ENCODE results near the gene HK1. TPM values are rescaled to one million over a fixed set of nuclear protein-coding genes. Genes with fewer than 3 reads are reported as not detected.

HK1 gene
- total and polyA plus RNA-seq, 2 of the 13 experiments (the other 11 are each of a cell fraction or from before 2014, with no cell fraction given): 0.29 to 1.5 TPM

DNA sequence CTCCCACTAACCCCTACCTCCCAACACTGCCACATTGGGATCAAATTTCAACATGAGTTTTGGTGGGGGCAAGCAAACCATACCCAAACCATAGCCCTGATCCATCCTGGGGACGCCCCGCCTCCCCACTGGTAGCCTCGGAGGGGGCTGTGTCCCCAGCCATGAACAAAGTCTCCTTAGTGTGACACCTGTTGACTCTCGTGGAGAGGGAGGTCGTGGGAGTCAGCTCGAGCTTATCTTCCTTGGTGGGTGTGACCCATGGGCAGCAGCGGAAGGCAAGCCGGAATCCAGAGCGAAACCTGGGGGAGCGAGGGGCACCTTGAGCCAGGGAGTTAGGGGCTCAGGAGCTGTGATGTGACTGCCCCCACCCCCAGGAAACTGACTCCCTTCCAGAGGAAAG lies 126.5 kb downstream of the HK1 start:
- H3K9me3 ChIP-seq (ENCODE audit: low read length): no peaks in the 10 kb centered on the region
- H3K27ac ChIP-seq (ENCODE audit: extremely low read length, insufficient read depth, low read length): no peak overlapping the region
- FAIRE-seq: no peak
- BruUV-seq (replicated peaks): no TSS peak
- H3K36me3 ChIP-seq (replicated peaks in 1 of 2; ENCODE audit: control insufficient read depth in 1 of 2, insufficient read depth in 2 of 2, low read length in 2 of 2): no peaks in the 10 kb centered on the region
- H3K4me3 ChIP-seq (replicated peaks in 1 of 3; ENCODE audit: insufficient read depth in 1 of 3, low read depth in 2 of 3, low read length in 3 of 3): no peak overlapping the region
- in situ Hi-C loops (cut with HindIII; ENCODE audit: extremely low pct_ligation_motif_present, low pct_unique_long_range_greater_than_20kb): loop anchor here (5.0 kb wide), 2 partner anchors 103 to 233 kb away; no protein-coding TSS in a partner anchor
- POLR2A ChIA-PET: no interaction called here
- no peak for TF ChIP-seq ZBTB38 (CRISPR knock-in tag; IDR thresholded peaks at IDR 0.05)
- TF ChIP-seq RBM39 (IDR thresholded peaks at IDR 0.05; ENCODE audit: low read depth, low read length, poor library complexity, severe bottlenecking): no peak
- TF ChIP-seq ZBTB2 (CRISPR knock-in tag; IDR thresholded peaks at IDR 0.05; ENCODE audit: low read depth): no peak
- no peak for TF ChIP-seq BRCA1 (CRISPR knock-in tag; IDR thresholded peaks at IDR 0.05)
- no peak for TF ChIP-seq ZNF678 (CRISPR knock-in tag; IDR thresholded peaks at IDR 0.05)
- no peak for TF ChIP-seq ZNF644 (CRISPR knock-in tag; IDR thresholded peaks at IDR 0.05; ENCODE audit: low read depth)
- no peak for TF ChIP-seq MEIS1 (CRISPR knock-in tag; IDR thresholded peaks at IDR 0.05; ENCODE audit: borderline replicate concordance)
- TF ChIP-seq ZNF773 (CRISPR knock-in tag; IDR thresholded peaks at IDR 0.05; ENCODE audit: borderline replicate concordance): no peak
- TF ChIP-seq ZNF780A (CRISPR knock-in tag; IDR thresholded peaks at IDR 0.05): no peak
- TF ChIP-seq ZNF44 (CRISPR knock-in tag; IDR thresholded peaks at IDR 0.05): no peak
- no peaks in the 10 kb centered on the region for H3K79me2 ChIP-seq (ENCODE audit: insufficient read depth, low read length)
- no peak for ATAC-seq
- no peaks in the 10 kb centered on the region for H4K20me1 ChIP-seq (ENCODE audit: insufficient read depth, low read length)
- peaks cover 13% of the 10 kb centered on the region for H3K4me1 ChIP-seq (ENCODE audit: insufficient read depth, low read length)
- no peak overlapping the region for H3K9ac ChIP-seq (ENCODE audit: insufficient read depth, low read depth, low read length)
- H2AFZ ChIP-seq (ENCODE audit: low read length): no peak overlapping the region
- CTCF ChIA-PET (ENCODE audit: low intra/inter-chr PET ratio, low total read pairs): no interaction called here
- no peak for DNase-seq (ENCODE audit: low spot score)
- peaks cover 0 to 15% of the 10 kb centered on the region in 2 experiments; a peak in 1 of 5 replicates for H3K27me3 ChIP-seq (ENCODE audit: control insufficient read depth in 1 of 2, insufficient read depth in 2 of 2, low read length in 2 of 2)
- WGBS (ENCODE audit: low lambda C conversion rate): 51% methylated on average over 10 of the region's 10 CpGs
- intact Hi-C loops (cut with micrococcal nuclease; ENCODE audit: unreplicated experiment): no loop called here
- H3K4me2 ChIP-seq (ENCODE audit: low read depth, low read length): no peak overlapping the region

Measured in HepG2 (cell line).